DND-41 (cell line): ENCODE results near the gene CD14.
"Not testable (repeated sequence)": the region's sequence is repeated elsewhere in the genome, so short reads cannot be mapped to it uniquely, and the experiment has no call there.

Source experiments
- ATAC-seq: fragments of 200-7000 bp; cut with Tn5 transposase; 3 replicates; pipeline ENCODE4 v1.9.1; 2021; ENCODE audit warnings: low read depth; ENCODE audit not compliant: insufficient read depth
- DNase-seq: peaks from one replicate; pipeline ENCODE4 v3.0.0-alpha.2; 2020
- H2AFZ ChIP-seq: 2 replicates; pipeline ENCODE4 v1.6.0; 2012; ENCODE audit warnings: low read depth, low read length
- H3K27ac ChIP-seq: 2 replicates; pipeline ENCODE4 v1.5.1; 2012; ENCODE audit warnings: low read length, inconsistent platforms
- H3K27me3 ChIP-seq: fragments of 200-600 bp; sonication (generic); 2 replicates; pipeline ENCODE4 v1.6.0; 2012; ENCODE audit warnings: low read length, mild to moderate bottlenecking, inconsistent platforms; ENCODE audit not compliant: insufficient read depth, poor library complexity
- H3K36me3 ChIP-seq: 2 replicates; pipeline ENCODE4 v1.5.1; 2012; ENCODE audit warnings: low read length, inconsistent platforms; ENCODE audit not compliant: insufficient read depth
- H3K4me1 ChIP-seq: 2 replicates; pipeline ENCODE4 v1.5.1; 2012; ENCODE audit warnings: mild to moderate bottlenecking, low read length; ENCODE audit not compliant: insufficient read depth
- H3K4me2 ChIP-seq: 2 replicates; pipeline ENCODE4 v1.6.0; 2012; ENCODE audit warnings: mild to moderate bottlenecking, moderate library complexity, low read length, inconsistent platforms; ENCODE audit not compliant: insufficient read depth
- H3K4me3 ChIP-seq, 2 experiments: fragments of 200-600 bp in 1 of 2; shearing (Covaris generic) in 1 of 2; 2 replicates each; pipeline ENCODE4 v1.5.1; 2012 to 2016; ENCODE audit warnings: inconsistent platforms in 2 of 2, low read length in 2 of 2, mild to moderate bottlenecking in 2 of 2, low read depth in 1 of 2, moderate library complexity in 1 of 2
- H3K79me2 ChIP-seq: 2 replicates; pipeline ENCODE4 v1.6.0; 2012; ENCODE audit warnings: low read length, inconsistent platforms; ENCODE audit not compliant: insufficient read depth
- H3K9ac ChIP-seq: 2 replicates; pipeline ENCODE4 v1.6.0; 2012; ENCODE audit warnings: low read depth, mild to moderate bottlenecking, inconsistent platforms, low read length, moderate library complexity
- H3K9me3 ChIP-seq: 2 replicates; pipeline ENCODE4 v1.5.1; 2012; ENCODE audit warnings: low read length, moderate library complexity, mild to moderate bottlenecking, inconsistent platforms; ENCODE audit not compliant: insufficient read depth, severe bottlenecking
- H4K20me1 ChIP-seq: 2 replicates; pipeline ENCODE4 v1.6.0; 2012; ENCODE audit warnings: low read length; ENCODE audit not compliant: insufficient read depth
- CTCF ChIP-seq: IDR thresholded peaks from 2 replicates; pipeline ENCODE4 v1.5.1; 2012; ENCODE audit warnings: borderline replicate concordance, low read length, moderate library complexity, mild to moderate bottlenecking; ENCODE audit not compliant: poor library complexity, severe bottlenecking; ENCODE audit errors: extremely low read depth
- EZH2 ChIP-seq: IDR thresholded peaks from 3 replicates; pipeline ENCODE4 v1.6.1; 2012; ENCODE audit warnings: borderline replicate concordance, low read depth, mild to moderate bottlenecking, moderate library complexity, low read length, inconsistent platforms; ENCODE audit not compliant: severe bottlenecking

CD14 gene

GRCh38 chr5:140607031-140607430, 25.9 kb downstream of the CD14 start:
- no peak overlapping the region for H3K4me3 ChIP-seq
- H3K36me3 ChIP-seq = no peaks in the 10 kb centered on the region
- H3K79me2 ChIP-seq = no peaks in the 10 kb centered on the region
- no peak overlapping the region for H2AFZ ChIP-seq
- H3K4me2 ChIP-seq = no peak overlapping the region
- peaks cover 4% of the 10 kb centered on the region for H3K27me3 ChIP-seq
- no peak for ATAC-seq
- TF ChIP-seq EZH2 (no peak), CTCF (no peak)
- H3K9ac ChIP-seq = no peak overlapping the region
- no peak for DNase-seq
- no peaks in the 10 kb centered on the region for H4K20me1 ChIP-seq
- H3K4me1 ChIP-seq = no peaks in the 10 kb centered on the region
- no peak overlapping the region for H3K27ac ChIP-seq
- H3K9me3 ChIP-seq = no peaks in the 10 kb centered on the region

GRCh38 chr5:140605879-140606278, 27.1 kb downstream of the CD14 start:
- DNase-seq = no peak
- H3K4me1 ChIP-seq = no peaks in the 10 kb centered on the region
- H3K9me3 ChIP-seq = no peaks in the 10 kb centered on the region
- H4K20me1 ChIP-seq = no peaks in the 10 kb centered on the region
- no peak overlapping the region for H2AFZ ChIP-seq
- H3K9ac ChIP-seq = no peak overlapping the region
- no peak overlapping the region for H3K4me2 ChIP-seq
- no peak overlapping the region for H3K4me3 ChIP-seq
- no peaks in the 10 kb centered on the region for H3K36me3 ChIP-seq
- TF ChIP-seq CTCF = no peak
- no peak for TF ChIP-seq EZH2
- peaks cover 4% of the 10 kb centered on the region for H3K27me3 ChIP-seq
- H3K79me2 ChIP-seq = no peaks in the 10 kb centered on the region
- no peak overlapping the region for H3K27ac ChIP-seq
- ATAC-seq = no peak

- H4K20me1 ChIP-seq = no peaks in the 10 kb centered on the region
- no peak overlapping the region for H2AFZ ChIP-seq
- no peaks in the 10 kb centered on the region for H3K4me1 ChIP-seq
- no peak overlapping the region for H3K4me3 ChIP-seq
- no peak for TF ChIP-seq CTCF
- TF ChIP-seq EZH2 = no peak
- H3K9ac ChIP-seq = no peak overlapping the region
- peaks cover 3% of the 10 kb centered on the region for H3K27me3 ChIP-seq
- no peak for ATAC-seq
- H3K79me2 ChIP-seq = no peaks in the 10 kb centered on the region
- no peak for DNase-seq
- no peak overlapping the region for H3K4me2 ChIP-seq
- H3K27ac ChIP-seq = no peak overlapping the region
- H3K36me3 ChIP-seq = no peaks in the 10 kb centered on the region
- H3K9me3 ChIP-seq = no peaks in the 10 kb centered on the region
Measured at GRCh38 chr5:140603734-140604133, 29.2 kb downstream of the CD14 start.

- not testable (repeated sequence) for H2AFZ ChIP-seq, DNase-seq, H3K9ac ChIP-seq, H3K27ac ChIP-seq, H3K4me2 ChIP-seq, H3K4me1 ChIP-seq, H3K9me3 ChIP-seq, H3K79me2 ChIP-seq, H3K36me3 ChIP-seq, H3K4me3 ChIP-seq, H4K20me1 ChIP-seq, ATAC-seq, H3K27me3 ChIP-seq
Measured at GRCh38 chr5:140603446-140603698, 29.6 kb downstream of the CD14 start.
